Stomach (tissue), 4 donors: ENCODE data around the gene FCRL1.

Source experiments
- EP300 ChIP-seq: sonication (generic); formaldehyde crosslinking; IDR thresholded peaks from one replicate; pipeline ENCODE4 v1.6.1; 2017; ENCODE audit warnings: antibody characterized with exemption
- POLR2A ChIP-seq, 4 donors: fragments of 450-650 bp; IDR thresholded peaks; one replicate each; pipeline ENCODE4 v1.6.1; 2016; ENCODE audit warnings: antibody characterized with exemption in 4 of 4, control low read depth in 2 of 4, mild to moderate bottlenecking in 1 of 4, moderate library complexity in 1 of 4

DNA sequence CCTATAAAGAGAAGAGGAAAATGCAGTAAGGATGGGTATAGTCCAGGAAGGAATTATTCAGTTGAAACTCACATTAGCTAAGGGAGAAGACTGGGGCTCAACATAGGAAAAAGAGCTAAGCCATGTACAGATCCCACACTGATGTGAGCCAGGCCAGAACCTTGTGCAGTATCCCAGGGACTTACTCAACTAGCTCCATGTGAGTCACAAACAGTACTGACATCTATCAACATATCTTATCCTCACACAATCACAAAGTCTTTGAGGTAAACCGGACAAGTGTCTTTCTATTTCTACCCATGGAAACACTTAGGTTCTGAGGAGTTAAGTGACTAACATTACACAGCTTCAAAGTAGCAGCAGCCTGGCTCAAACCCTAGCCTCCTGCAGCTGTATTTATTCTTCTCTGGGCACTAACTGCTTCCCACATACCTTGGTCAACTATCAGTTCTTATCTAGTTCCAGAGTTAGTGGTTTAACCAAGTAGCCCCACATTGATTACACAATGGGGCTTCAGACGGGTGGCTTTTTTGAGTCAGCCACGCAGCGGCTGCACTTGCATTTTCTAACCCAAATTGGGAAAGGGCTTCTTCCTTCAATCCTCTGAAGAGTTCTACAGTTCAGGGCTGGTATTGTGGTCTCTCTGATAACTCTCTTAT, 12.2 kb upstream of the FCRL1 start:
- TF ChIP-seq POLR2A (IDR thresholded peaks at IDR 0.05) (no peak), EP300 (no peak)
